ENCODE measurements around the gene PRPS1.

PRPS1 gene

GRCh38 chrX:107700317-107700774 is 72.0 kb downstream of the PRPS1 start:
- no peak for DNase-seq (ENCODE audit: low read depth)
- no peak overlapping the region for H3K4me3 ChIP-seq (ENCODE audit: low read depth, low read length)
- no peak for TF ChIP-seq CTCF (IDR thresholded peaks at IDR 0.05; ENCODE audit: control insufficient read depth, extremely low read depth, insufficient read depth)
